Stomach (tissue), 9 donors: ENCODE data around the gene ZDHHC5. TPM values are rescaled to one million over a fixed set of nuclear protein-coding genes. Genes with fewer than 3 reads are reported as not detected.

Experiments
- DNase-seq, 2 donors: peaks; one replicate each; pipeline versions ENCODE4 v3.0.0 to v3.0.0-alpha.2; 2013 to 2019
- H3K27ac ChIP-seq, 5 donors: fragments of 200-600 bp in 4 of 5; sonication (generic) in 4 of 5; one replicate each; pipeline ENCODE4 v1.5.1; 2013 to 2019; ENCODE audit warnings: mild to moderate bottlenecking in 1 of 5, moderate library complexity in 1 of 5
- H3K27me3 ChIP-seq, 3 donors: fragments of 200-600 bp; sonication (generic); one replicate each; pipeline ENCODE4 v1.5.1; 2017 to 2019; ENCODE audit warnings: mixed run types in 1 of 3
- H3K36me3 ChIP-seq, 4 donors: fragments of 200-600 bp; sonication (generic); 1 replicate in 3 of 4; 2 replicates in 1 of 4; pipeline ENCODE4 v1.5.1; 2016 to 2019
- H3K4me1 ChIP-seq, 4 donors: fragments of 200-600 bp; sonication (generic); one replicate each; pipeline ENCODE4 v1.5.1; 2016 to 2019
- H3K4me3 ChIP-seq, 4 donors: fragments of 200-600 bp; sonication (generic) in 3 of 4; one replicate each; pipeline ENCODE4 v1.5.1; 2016 to 2019; ENCODE audit warnings: mild to moderate bottlenecking in 1 of 4
- H3K9me3 ChIP-seq, 4 donors: fragments of 200-600 bp; sonication (generic); one replicate each; pipeline ENCODE4 v1.5.1; 2016 to 2019
- EP300 ChIP-seq: sonication (generic); formaldehyde crosslinking; IDR thresholded peaks from one replicate; pipeline ENCODE4 v1.6.1; 2017; ENCODE audit warnings: antibody characterized with exemption
- POLR2A ChIP-seq, 4 donors: fragments of 450-650 bp; IDR thresholded peaks; one replicate each; pipeline ENCODE4 v1.6.1; 2016; ENCODE audit warnings: antibody characterized with exemption in 4 of 4, control low read depth in 2 of 4, mild to moderate bottlenecking in 1 of 4, moderate library complexity in 1 of 4
- POLR2AphosphoS5 ChIP-seq, 3 donors: sonication (generic); formaldehyde crosslinking; IDR thresholded peaks; one replicate each; pipeline ENCODE4 v1.6.1; 2016; ENCODE audit warnings: antibody characterized with exemption in 3 of 3
- WGBS, 5 donors: extraction: QIAGEN DNeasy Blood & Tissue Kit in 3 of 5; methylation state at CpG; one replicate each; pipeline versions ENCODE4 v1.1.5 to v1.1.7; 2013 to 2018; 5-methylcytosine and 5-hydroxymethylcytosine counted together
- intact Hi-C: fragments of 100-400 bp; cut with DNase I; formaldehyde crosslinking; loops from one replicate; pipeline ENCODE4 v1.15.1; 2023; ENCODE audit warnings: low total_unique reads
- polyA plus RNA-seq, 3 donors: library from polyadenylated mRNA; stranded (reverse); fragments of 200-250 nt; gene quantifications; one replicate each; pipeline ENCODE4 v1.2.3, GENCODE V29; 2013
- total RNA-seq, 5 donors: library from RNA; depleted of rRNA; stranded (reverse); fragments of >200 nt; gene quantifications; one replicate each; pipeline versions ENCODE4 v1.1.0 to v1.2.3, GENCODE V29; 2014 to 2016
- TF ChIP-seq, protein P1 (sequence below), 7 experiments: fragments of 450-650 bp in 4 of 7; fragments of 200-600 bp in 3 of 7; sonication (generic) in 3 of 7; IDR thresholded peaks; one replicate each; pipeline ENCODE4 v1.5.1; 2016 to 2019; ENCODE audit warnings: antibody characterized with exemption in 7 of 7, control low read depth in 2 of 7, mild to moderate bottlenecking in 1 of 7
- donor health status: healthy with polysubstance abuse.
- donor health status: Bipolar disorder and iron deficiency.
- donor health status: healthy.

Gene ZDHHC5
- total and polyA plus RNA-seq, 8 donors: 11.2 to 72.8 (median 28.7) TPM

DNA sequence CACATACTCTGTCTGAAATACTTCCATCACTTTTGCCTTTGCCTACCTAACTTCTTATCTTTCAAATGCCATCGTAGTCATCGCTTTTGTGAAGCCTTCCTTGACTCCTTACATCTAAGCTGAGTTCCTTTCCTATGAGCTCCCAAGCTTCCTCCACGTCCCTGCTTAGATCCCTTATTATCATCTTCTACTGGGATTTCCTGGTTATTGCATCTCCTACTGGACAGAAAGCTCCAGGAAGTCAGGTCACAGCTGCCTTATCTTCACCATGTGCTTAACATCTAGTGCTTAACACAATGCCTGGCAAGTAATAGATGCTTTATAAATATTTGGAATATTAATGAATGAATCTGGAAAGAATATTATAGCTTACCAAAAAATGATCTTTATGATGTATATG lies 24.1 kb upstream of the ZDHHC5 start:
- 62 to 74% (median 65%) methylated on average over 3 of the region's 3 CpGs for WGBS, 5 donors
- Histone ChIP-seq H3K4me1 (peaks cover 27 to 79% (median 67%) of the 10 kb centered on the region in 4 donors), H3K36me3 (no peaks in the 10 kb centered on the region), H3K9me3 (no peaks in the 10 kb centered on the region), H3K4me3 (no peak overlapping the region), H3K27me3 (peaks cover 5 to 47% (median 37%) of the 10 kb centered on the region in 3 donors), H3K27ac (no peak overlapping the region)
- no peak for DNase-seq
- TF ChIP-seq EP300 (no peak), POLR2AphosphoS5 (IDR thresholded peaks at IDR 0.05) (no peak), POLR2A (IDR thresholded peaks at IDR 0.05) (no peak)
- TF ChIP-seq, protein P1, sequence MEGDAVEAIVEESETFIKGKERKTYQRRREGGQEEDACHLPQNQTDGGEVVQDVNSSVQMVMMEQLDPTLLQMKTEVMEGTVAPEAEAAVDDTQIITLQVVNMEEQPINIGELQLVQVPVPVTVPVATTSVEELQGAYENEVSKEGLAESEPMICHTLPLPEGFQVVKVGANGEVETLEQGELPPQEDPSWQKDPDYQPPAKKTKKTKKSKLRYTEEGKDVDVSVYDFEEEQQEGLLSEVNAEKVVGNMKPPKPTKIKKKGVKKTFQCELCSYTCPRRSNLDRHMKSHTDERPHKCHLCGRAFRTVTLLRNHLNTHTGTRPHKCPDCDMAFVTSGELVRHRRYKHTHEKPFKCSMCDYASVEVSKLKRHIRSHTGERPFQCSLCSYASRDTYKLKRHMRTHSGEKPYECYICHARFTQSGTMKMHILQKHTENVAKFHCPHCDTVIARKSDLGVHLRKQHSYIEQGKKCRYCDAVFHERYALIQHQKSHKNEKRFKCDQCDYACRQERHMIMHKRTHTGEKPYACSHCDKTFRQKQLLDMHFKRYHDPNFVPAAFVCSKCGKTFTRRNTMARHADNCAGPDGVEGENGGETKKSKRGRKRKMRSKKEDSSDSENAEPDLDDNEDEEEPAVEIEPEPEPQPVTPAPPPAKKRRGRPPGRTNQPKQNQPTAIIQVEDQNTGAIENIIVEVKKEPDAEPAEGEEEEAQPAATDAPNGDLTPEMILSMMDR (IDR thresholded peaks at IDR 0.05): no peak
- intact Hi-C loops: loop anchor here (10.0 kb wide), 1 partner anchor 299 kb away; no protein-coding TSS in a partner anchor

DNA sequence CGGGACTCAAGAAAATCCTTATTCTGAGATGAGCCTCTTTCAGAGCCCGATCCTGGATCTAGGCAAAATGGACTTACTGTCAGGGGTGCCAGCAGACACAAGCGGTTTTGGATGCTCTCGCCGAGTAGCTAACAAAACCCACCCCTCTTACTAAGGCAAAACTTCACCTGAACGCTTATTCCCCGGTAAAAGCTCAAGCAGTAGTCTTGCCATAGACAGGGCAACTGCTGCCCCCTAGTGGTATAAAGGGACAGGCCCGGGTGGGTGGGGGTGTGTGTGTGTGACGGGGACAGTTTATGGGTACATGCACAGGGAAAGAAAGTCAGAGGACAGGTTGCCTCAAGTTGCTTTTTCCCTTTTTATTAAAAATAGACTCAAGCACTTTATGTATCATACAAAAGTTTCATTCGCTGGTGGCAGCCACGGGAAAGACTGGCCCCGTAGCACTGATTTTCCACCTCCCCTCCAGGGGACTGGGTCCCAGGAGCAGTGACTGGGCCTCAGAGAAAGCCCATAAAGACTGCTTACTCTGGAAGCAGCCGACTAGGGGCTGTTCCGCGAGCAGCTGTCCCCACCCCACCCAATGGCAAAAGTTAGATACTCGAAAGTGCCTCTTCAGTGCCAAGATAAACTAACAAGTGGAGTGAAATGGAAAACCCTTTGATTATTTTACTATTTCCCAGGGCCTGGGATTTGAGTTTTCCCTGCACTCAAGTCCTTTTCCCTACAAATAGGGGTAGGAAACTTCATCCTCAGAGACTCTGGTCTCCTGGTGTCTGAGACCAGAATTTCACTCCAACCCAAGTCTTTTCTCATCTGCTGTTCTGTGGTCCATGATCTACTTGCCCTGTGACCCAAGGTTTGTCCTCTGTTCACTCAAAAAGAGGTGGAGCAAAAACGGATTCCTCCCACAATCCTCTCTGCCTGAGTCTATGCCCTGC lies 22.9 kb upstream of the ZDHHC5 start:
- TF ChIP-seq, protein P1 (IDR thresholded peaks at IDR 0.05): peak in 5 of 7 experiments; percentile 54 to 96 (median 88)
- TF ChIP-seq EP300 (no peak), POLR2A (IDR thresholded peaks at IDR 0.05) (no peak)
- WGBS, 5 donors: 7 to 13% (median 8%) methylated on average over 17 of the region's 17 CpGs
- Histone ChIP-seq H3K27me3 (peaks cover 12 to 53% (median 44%) of the 10 kb centered on the region in 3 donors), H3K4me1 (peaks cover 25 to 79% (median 67%) of the 10 kb centered on the region in 4 donors), H3K27ac (peak overlapping the region in 3 of 5 donors; percentile 7 to 56 (median 52)), H3K36me3 (no peaks in the 10 kb centered on the region), H3K4me3 (no peak overlapping the region), H3K9me3 (no peaks in the 10 kb centered on the region)
- DNase-seq: peak; percentile 85 to 91
- intact Hi-C loops: loop anchor here (10.0 kb wide), 1 partner anchor 300 kb away; no protein-coding TSS in a partner anchor

DNA sequence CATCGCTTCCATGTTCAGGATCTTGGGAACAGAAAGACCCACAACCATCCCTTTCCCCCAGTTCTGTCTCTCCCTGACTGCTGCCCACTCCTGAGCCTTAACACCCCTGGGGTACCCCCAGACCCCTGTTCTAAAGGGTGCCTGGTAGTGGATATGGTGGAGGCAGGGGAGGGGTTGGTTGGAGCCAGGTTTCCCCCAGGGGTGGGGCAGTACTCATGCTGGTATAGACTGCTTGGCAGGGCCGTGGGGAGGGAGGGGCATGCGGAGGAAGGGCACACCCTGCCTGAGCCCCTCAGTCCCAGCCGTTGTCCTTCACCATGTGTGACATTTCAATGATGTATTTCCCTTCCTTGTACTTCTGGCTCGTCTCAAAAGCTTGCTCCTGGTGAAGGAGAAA lies 22.2 kb upstream of the ZDHHC5 start:
- WGBS, 5 donors: 13 to 30% (median 23%) methylated on average over 5 of the region's 5 CpGs
- Histone ChIP-seq H3K9me3 (no peaks in the 10 kb centered on the region), H3K27me3 (peaks cover 12 to 60% (median 47%) of the 10 kb centered on the region in 3 donors), H3K36me3 (no peaks in the 10 kb centered on the region), H3K27ac (peak overlapping the region in 3 of 5 donors; percentile 7 to 56 (median 52)), H3K4me1 (peaks cover 23 to 79% (median 63%) of the 10 kb centered on the region in 4 donors), H3K4me3 (no peak overlapping the region)
- TF ChIP-seq POLR2AphosphoS5 (IDR thresholded peaks at IDR 0.05): no peak
- TF ChIP-seq EP300: no peak
- no peak for TF ChIP-seq POLR2A (IDR thresholded peaks at IDR 0.05)
- DNase-seq: peak in 1 of 2 donors; percentile 54
- intact Hi-C loops: loop anchor here (10.0 kb wide), 1 partner anchor 301 kb away; no protein-coding TSS in a partner anchor

DNA sequence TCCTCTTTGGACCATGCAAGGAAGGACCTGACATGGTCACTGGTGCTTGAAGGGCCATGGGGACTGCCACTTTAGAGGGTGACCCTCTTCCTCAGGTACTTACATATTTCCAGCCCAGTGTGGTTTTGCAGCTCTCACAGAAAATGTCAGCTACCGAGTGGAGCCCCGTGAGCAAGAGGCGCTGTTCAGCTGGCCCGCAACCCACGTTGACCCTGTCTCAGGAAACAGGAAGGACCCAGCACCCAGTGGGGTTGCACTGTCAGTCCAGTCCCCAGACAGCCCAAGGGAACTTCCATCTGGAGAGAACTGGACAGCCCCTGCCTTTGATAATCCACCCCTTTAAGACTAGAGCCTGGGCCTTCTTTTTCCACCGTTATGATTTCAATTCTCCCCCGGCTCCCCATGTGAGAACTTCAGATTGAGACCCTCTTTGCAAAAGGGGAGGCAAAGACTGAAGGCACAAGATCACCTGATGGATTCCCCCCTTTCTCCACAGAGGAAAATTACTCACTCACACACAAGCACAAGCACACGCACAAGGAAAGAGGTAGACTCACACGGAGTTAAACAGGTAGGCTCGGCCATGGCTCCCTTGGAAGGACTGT lies 21.6 kb upstream of the ZDHHC5 start:
- DNase-seq: peak in 1 of 2 donors; percentile 41
- intact Hi-C loops: loop anchor here (10.0 kb wide), 1 partner anchor 301 kb away; no protein-coding TSS in a partner anchor
- Histone ChIP-seq H3K9me3 (no peaks in the 10 kb centered on the region), H3K4me1 (peaks cover 23 to 73% (median 57%) of the 10 kb centered on the region in 4 donors), H3K36me3 (no peaks in the 10 kb centered on the region), H3K4me3 (no peak overlapping the region), H3K27me3 (peaks cover 12 to 66% (median 47%) of the 10 kb centered on the region in 3 donors), H3K27ac (peak overlapping the region in 2 of 5 donors; percentile 52 to 56)
- TF ChIP-seq POLR2A (IDR thresholded peaks at IDR 0.05): no peak
- 32 to 39% (median 37%) methylated on average over 9 to 10 of the region's 10 CpGs for WGBS, 5 donors

DNA sequence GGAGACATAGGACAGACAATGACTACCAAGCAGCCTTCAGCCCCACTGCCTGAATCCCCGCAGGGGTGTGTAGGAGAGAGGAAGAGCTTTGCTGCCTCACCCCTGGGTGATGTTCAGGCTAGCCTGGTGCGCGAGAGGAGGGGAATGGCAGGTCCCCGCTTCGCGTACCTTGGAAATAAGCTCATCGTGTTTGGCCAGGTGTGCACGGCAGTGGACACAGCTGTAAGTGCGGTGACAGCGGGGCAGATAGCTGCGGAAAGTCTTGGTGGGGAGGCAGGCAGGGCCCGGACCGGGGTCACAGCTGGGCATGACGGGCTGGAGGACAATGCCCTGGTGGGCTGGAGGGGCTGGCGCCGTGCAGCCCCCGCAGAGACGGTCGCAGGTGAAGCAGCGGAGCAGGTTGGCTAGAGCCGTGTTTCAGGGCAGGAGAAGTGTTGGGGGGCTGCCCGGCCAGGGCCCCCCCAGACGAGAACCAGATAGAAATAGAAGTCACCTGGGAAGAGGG lies 21.1 kb upstream of the ZDHHC5 start:
- DNase-seq: peak in 1 of 2 donors; percentile 55
- H3K4me1 ChIP-seq: peaks cover 23 to 71% (median 57%) of the 10 kb centered on the region in 4 donors
- peaks cover 12 to 71% (median 47%) of the 10 kb centered on the region in 3 donors for H3K27me3 ChIP-seq
- H3K27ac ChIP-seq: no peak overlapping the region
- no peaks in the 10 kb centered on the region for H3K9me3 ChIP-seq
- TF ChIP-seq EP300 (no peak), POLR2AphosphoS5 (IDR thresholded peaks at IDR 0.05) (no peak), POLR2A (IDR thresholded peaks at IDR 0.05) (no peak)
- TF ChIP-seq, protein P1 (IDR thresholded peaks at IDR 0.05): no peak
- intact Hi-C loops: loop anchor here (10.0 kb wide), 1 partner anchor 302 kb away; no protein-coding TSS in a partner anchor
- no peak overlapping the region for H3K4me3 ChIP-seq
- H3K36me3 ChIP-seq: no peaks in the 10 kb centered on the region
- WGBS, 5 donors: 5 to 13% (median 9%) methylated on average over 22 to 23 of the region's 23 CpGs
